Astrocyte (in vitro differentiated cells and primary cell): Measurements from ENCODE around the gene PRDM15. TPM values are rescaled to one million over a fixed set of nuclear protein-coding genes. Genes with fewer than 3 reads are reported as not detected.

Experiments
- DNase-seq: peaks from one replicate; pipeline ENCODE4 v3.0.0-alpha.2; 2010; ENCODE audit warnings: low read depth
- FAIRE-seq: peaks from 2 replicates; lab custom pipeline; 2011; peaks lifted over from hg19 to GRCh38; lab: Jason Lieb, UNC
- H2AFZ ChIP-seq: 2 replicates; pipeline ENCODE4 v1.6.0; 2012; ENCODE audit warnings: low read depth, low read length, inconsistent platforms
- H3K27ac ChIP-seq: 2 replicates; pipeline ENCODE4 v1.5.1; 2011; ENCODE audit warnings: low read depth, low read length, inconsistent platforms
- H3K27me3 ChIP-seq: 2 replicates; pipeline ENCODE4 v1.6.0; 2011; ENCODE audit warnings: low read length, inconsistent platforms; ENCODE audit not compliant: insufficient read depth
- H3K36me3 ChIP-seq: 2 replicates; pipeline ENCODE4 v1.5.1; 2011; ENCODE audit warnings: low read length, inconsistent platforms; ENCODE audit not compliant: insufficient read depth
- H3K4me1 ChIP-seq: 2 replicates; pipeline ENCODE4 v1.5.1; 2011; ENCODE audit warnings: low read length, inconsistent platforms; ENCODE audit not compliant: insufficient read depth
- H3K4me2 ChIP-seq: 2 replicates; pipeline ENCODE4 v1.6.0; 2012; ENCODE audit warnings: low read length, inconsistent platforms
- H3K4me3 ChIP-seq: 2 replicates; pipeline ENCODE4 v1.5.1; 2011; ENCODE audit warnings: low read depth, mild to moderate bottlenecking, low read length, inconsistent platforms; ENCODE audit not compliant: insufficient read depth
- H3K79me2 ChIP-seq: 2 replicates; pipeline ENCODE4 v1.6.0; 2012; ENCODE audit warnings: mild to moderate bottlenecking, low read length, inconsistent platforms; ENCODE audit not compliant: insufficient read depth
- H3K9ac ChIP-seq: 2 replicates; pipeline ENCODE4 v1.6.0; 2012; ENCODE audit warnings: mild to moderate bottlenecking, low read length, inconsistent platforms
- H3K9me3 ChIP-seq: 2 replicates; pipeline ENCODE4 v1.5.1; 2012; ENCODE audit warnings: low read depth, mild to moderate bottlenecking, low read length, inconsistent platforms; ENCODE audit not compliant: insufficient read depth
- H4K20me1 ChIP-seq: 2 replicates; pipeline ENCODE4 v1.6.0; 2012; ENCODE audit warnings: low read length, inconsistent platforms; ENCODE audit not compliant: insufficient read depth
- H3K27ac Mint-ChIP-seq: one replicate; pipeline ENCODE4 v1.8.0; 2021; ENCODE audit warnings: mild to moderate bottlenecking, mixed read lengths; ENCODE audit not compliant: unreplicated experiment
- H3K27me3 Mint-ChIP-seq: one replicate; pipeline ENCODE4 v1.8.0; 2021; ENCODE audit warnings: low read depth, mixed read lengths; ENCODE audit not compliant: unreplicated experiment
- H3K36me3 Mint-ChIP-seq: one replicate; pipeline ENCODE4 v1.8.0; 2021; ENCODE audit warnings: low read depth, mixed read lengths; ENCODE audit not compliant: unreplicated experiment
- H3K4me1 Mint-ChIP-seq: one replicate; pipeline ENCODE4 v1.8.0; 2021; ENCODE audit warnings: low read depth, mixed read lengths; ENCODE audit not compliant: unreplicated experiment
- H3K4me3 Mint-ChIP-seq: one replicate; pipeline ENCODE4 v1.8.0; 2021; ENCODE audit warnings: mild to moderate bottlenecking, moderate library complexity, mixed read lengths; ENCODE audit not compliant: unreplicated experiment
- H3K9me3 Mint-ChIP-seq: one replicate; pipeline ENCODE4 v1.8.0; 2021; ENCODE audit warnings: mild to moderate bottlenecking, mixed read lengths; ENCODE audit not compliant: unreplicated experiment
- CTCF ChIP-seq: IDR thresholded peaks from 2 replicates; pipeline ENCODE4 v1.5.1; 2011; ENCODE audit warnings: low read depth, mild to moderate bottlenecking, inconsistent platforms, low read length, moderate library complexity; ENCODE audit not compliant: insufficient read depth
- EZH2 ChIP-seq: IDR thresholded peaks from 2 replicates; pipeline ENCODE4 v1.6.1; 2012; ENCODE audit warnings: mild to moderate bottlenecking, low read length, inconsistent platforms; ENCODE audit not compliant: insufficient read depth
- total RNA-seq: library from RNA; stranded (reverse); gene quantifications from 2 replicates; pipeline ENCODE4 v1.2.1, GENCODE V29; 2021

The PRDM15 gene
- total RNA-seq, 1 donor from 2014 or later: 6.8 TPM

GRCh38 chr21:41917531-41917930, 38.4 kb upstream of the PRDM15 start:
- H3K9me3 ChIP-seq: no peaks in the 10 kb centered on the region
- no peaks in the 10 kb centered on the region for H3K79me2 ChIP-seq
- H3K36me3 ChIP-seq: no peaks in the 10 kb centered on the region
- no peak for FAIRE-seq
- no peaks in the 10 kb centered on the region for H3K4me1 ChIP-seq
- no peak overlapping the region for H3K27ac Mint-ChIP-seq
- H3K27ac ChIP-seq: no peak overlapping the region
- no peak overlapping the region for H3K4me2 ChIP-seq
- no peak overlapping the region for H3K4me3 Mint-ChIP-seq
- H2AFZ ChIP-seq: no peak overlapping the region
- no peak for TF ChIP-seq CTCF
- TF ChIP-seq EZH2: no peak
- peaks cover 4% of the 10 kb centered on the region for H3K27me3 Mint-ChIP-seq
- no peaks in the 10 kb centered on the region for H3K27me3 ChIP-seq
- no peak overlapping the region for H3K4me3 ChIP-seq
- H3K9me3 Mint-ChIP-seq: no peaks in the 10 kb centered on the region
- H3K36me3 Mint-ChIP-seq: peaks cover 26% of the 10 kb centered on the region
- H3K4me1 Mint-ChIP-seq: no peaks in the 10 kb centered on the region
- H4K20me1 ChIP-seq: no peaks in the 10 kb centered on the region
- DNase-seq: no peak
- H3K9ac ChIP-seq: no peak overlapping the region

GRCh38 chr21:41916888-41917433, 37.8 kb upstream of the PRDM15 start:
- H3K27ac Mint-ChIP-seq: no peak overlapping the region
- Histone ChIP-seq H3K4me1 (no peaks in the 10 kb centered on the region), H3K9me3 (no peaks in the 10 kb centered on the region), H3K9ac (no peak overlapping the region), H3K27ac (no peak overlapping the region), H3K36me3 (peaks cover 3% of the 10 kb centered on the region), H3K4me3 (no peak overlapping the region), H2AFZ (no peak overlapping the region), H3K79me2 (no peaks in the 10 kb centered on the region), H3K4me2 (no peak overlapping the region), H3K27me3 (no peaks in the 10 kb centered on the region), H4K20me1 (no peaks in the 10 kb centered on the region)
- FAIRE-seq: no peak
- DNase-seq: no peak
- H3K4me1 Mint-ChIP-seq: no peaks in the 10 kb centered on the region
- no peak for TF ChIP-seq EZH2
- TF ChIP-seq CTCF: no peak
- no peak overlapping the region for H3K4me3 Mint-ChIP-seq
- peaks cover 4% of the 10 kb centered on the region for H3K27me3 Mint-ChIP-seq
- peaks cover 26% of the 10 kb centered on the region for H3K36me3 Mint-ChIP-seq
- H3K9me3 Mint-ChIP-seq: no peaks in the 10 kb centered on the region

- Histone ChIP-seq H3K79me2 (no peaks in the 10 kb centered on the region), H3K4me3 (no peak overlapping the region), H3K4me1 (no peaks in the 10 kb centered on the region), H3K27ac (no peak overlapping the region), H3K9me3 (no peaks in the 10 kb centered on the region), H3K9ac (no peak overlapping the region), H2AFZ (no peak overlapping the region), H3K27me3 (no peaks in the 10 kb centered on the region), H3K36me3 (peaks cover 12% of the 10 kb centered on the region), H3K4me2 (no peak overlapping the region), H4K20me1 (no peaks in the 10 kb centered on the region)
- TF ChIP-seq CTCF: no peak
- TF ChIP-seq EZH2: no peak
- no peak overlapping the region for H3K27ac Mint-ChIP-seq
- H3K4me1 Mint-ChIP-seq: no peaks in the 10 kb centered on the region
- FAIRE-seq (no peak), DNase-seq (no peak)
- H3K27me3 Mint-ChIP-seq: peaks cover 2% of the 10 kb centered on the region
- no peak overlapping the region for H3K4me3 Mint-ChIP-seq
- H3K36me3 Mint-ChIP-seq: peaks cover 25% of the 10 kb centered on the region
- no peaks in the 10 kb centered on the region for H3K9me3 Mint-ChIP-seq
These were observed 35.8 kb upstream of the PRDM15 start for GRCh38 chr21:41914965-41915364.
